T follicular helper cell (primary cell): ENCODE measurements around the gene APOF.
"Not testable (repeated sequence)": the region's sequence is repeated elsewhere in the genome, so short reads cannot be mapped to it uniquely, and the experiment has no call there.

Source experiments
- DNase-seq: peaks from one replicate; pipeline ENCODE4 v3.0.0-alpha.2; 2020; ENCODE audit warnings: low read depth

APOF gene

GRCh38 chr12:56366948-56367347, 4.3 kb upstream of the APOF start:
- no peak for DNase-seq

GRCh38 chr12:56361487-56362129, 1.0 kb downstream of the APOF start:
- no peak for DNase-seq

- peak; percentile 98 for DNase-seq
Observed at GRCh38 chr12:56359851-56360767, 2.5 kb downstream of the APOF start, which contains the start of gene STAT2. TSS of gene STAT2 (minus strand) at chr12:56360107. CDS start at chr12:56356571, 3,536 bp downstream.

GRCh38 chr12:56358836-56359532, 3.7 kb downstream of the APOF start:
- DNase-seq, result no peak

- no peak for DNase-seq
Observed at GRCh38 chr12:56351325-56351724, 11.3 kb downstream of the APOF start.

GRCh38 chr12:56350662-56351061, 12.0 kb downstream of the APOF start:
- DNase-seq, result no peak

- DNase-seq, result no peak
Observed at GRCh38 chr12:56348776-56349175, 13.9 kb downstream of the APOF start.

GRCh38 chr12:56347255-56347654, 15.4 kb downstream of the APOF start:
- not testable (repeated sequence) for DNase-seq

GRCh38 chr12:56346675-56347074, 16.0 kb downstream of the APOF start:
- no peak for DNase-seq

GRCh38 chr12:56342290-56342689, 20.4 kb downstream of the APOF start:
- not testable (repeated sequence) for DNase-seq

GRCh38 chr12:56341616-56342015, 21.0 kb downstream of the APOF start:
- DNase-seq, result no peak

- no peak for DNase-seq
Observed at GRCh38 chr12:56339158-56339422, 23.6 kb downstream of the APOF start.

- peak; percentile 85 for DNase-seq
Observed at GRCh38 chr12:56338308-56339157, 24.1 kb downstream of the APOF start, which contains the start of gene IL23A. TSS of gene IL23A (plus strand) at chr12:56338884. CDS start at chr12:56339045, 161 bp downstream.

- no peak for DNase-seq
Observed at GRCh38 chr12:56337753-56338251, 24.9 kb downstream of the APOF start.

GRCh38 chr12:56336361-56337167, 26.1 kb downstream of the APOF start:
- no peak for DNase-seq

- DNase-seq, result not testable (repeated sequence)
Observed at GRCh38 chr12:56335527-56335926, 27.1 kb downstream of the APOF start.

GRCh38 chr12:56334490-56334793, 28.2 kb downstream of the APOF start:
- no peak for DNase-seq

GRCh38 chr12:56333679-56334489, 28.8 kb downstream of the APOF start, which contains the start of gene PAN2:
TSS of gene PAN2 (minus strand) at chr12:56334000. CDS start at chr12:56333094, 906 bp downstream.
- peak; percentile 87 for DNase-seq

- no peak for DNase-seq
Observed at GRCh38 chr12:56333197-56333678, 29.4 kb downstream of the APOF start.
